Measurements from ENCODE around the gene NSG2.
"Not testable (repeated sequence)": the region's sequence is repeated elsewhere in the genome, so short reads cannot be mapped to it uniquely, and the experiment has no call there.

The NSG2 gene

DNA sequence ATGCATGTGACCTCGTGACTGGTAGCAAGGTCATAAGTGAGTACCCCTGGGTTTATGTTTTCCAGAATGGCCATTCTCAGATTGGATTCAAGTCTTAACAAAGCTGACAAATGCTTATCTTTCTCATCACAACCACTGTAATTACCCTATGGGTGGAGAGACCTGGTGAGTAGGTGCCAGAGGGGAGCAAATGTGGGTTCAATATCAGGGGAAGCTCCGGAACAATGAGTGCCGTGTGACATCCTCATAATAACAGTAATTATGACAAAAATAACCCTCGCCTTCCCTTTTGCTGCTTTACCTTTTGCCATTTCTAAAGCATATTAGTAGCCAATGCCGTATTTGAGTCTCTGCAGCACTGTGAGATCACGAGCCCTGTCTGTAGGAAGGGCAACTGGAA lies 95.9 kb downstream of the NSG2 start:
- in situ Hi-C loops (cut with MboI; ENCODE audit: low sequenced_read_pairs, unreplicated experiment) = no loop called here
- TF ChIP-seq CTCF (IDR thresholded peaks at IDR 0.05; ENCODE audit: borderline replicate concordance, control extremely low read depth, extremely low read depth, insufficient read depth, missing control alignments) = no peak
- DNase-seq (ENCODE audit: low spot score) = no peak

- no peak for DNase-seq (ENCODE audit: low spot score)
- no peak for TF ChIP-seq CTCF (IDR thresholded peaks at IDR 0.05; ENCODE audit: borderline replicate concordance, control extremely low read depth, extremely low read depth, insufficient read depth, missing control alignments)
- in situ Hi-C loops (cut with MboI; ENCODE audit: low sequenced_read_pairs, unreplicated experiment) = no loop called here
Observed at GRCh38 chr5:174145091-174145490, 99.6 kb downstream of the NSG2 start.

DNA sequence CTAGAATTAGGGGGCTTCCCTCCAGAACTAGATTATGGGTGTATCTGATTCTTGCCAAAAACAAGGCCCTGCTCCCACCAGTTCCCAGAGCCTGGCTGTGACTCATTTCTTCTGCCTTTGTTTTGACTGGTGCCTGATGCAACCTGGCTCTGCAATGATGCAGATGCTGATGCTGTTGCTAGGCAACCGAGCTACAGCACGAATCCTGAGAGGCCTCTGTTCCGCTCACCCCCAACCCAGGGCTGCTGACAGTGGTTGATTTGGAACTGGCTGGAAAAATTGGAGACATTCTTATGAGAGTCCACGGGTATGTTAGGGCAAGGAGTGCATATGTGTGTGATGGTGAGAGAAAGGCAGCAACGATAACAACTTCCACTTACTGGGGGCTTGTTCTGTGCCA lies 100.3 kb downstream of the NSG2 start:
- no peak for TF ChIP-seq CTCF (IDR thresholded peaks at IDR 0.05; ENCODE audit: borderline replicate concordance, control extremely low read depth, extremely low read depth, insufficient read depth, missing control alignments)
- DNase-seq (ENCODE audit: low spot score) = no peak
- in situ Hi-C loops (cut with MboI; ENCODE audit: low sequenced_read_pairs, unreplicated experiment) = no loop called here

DNA sequence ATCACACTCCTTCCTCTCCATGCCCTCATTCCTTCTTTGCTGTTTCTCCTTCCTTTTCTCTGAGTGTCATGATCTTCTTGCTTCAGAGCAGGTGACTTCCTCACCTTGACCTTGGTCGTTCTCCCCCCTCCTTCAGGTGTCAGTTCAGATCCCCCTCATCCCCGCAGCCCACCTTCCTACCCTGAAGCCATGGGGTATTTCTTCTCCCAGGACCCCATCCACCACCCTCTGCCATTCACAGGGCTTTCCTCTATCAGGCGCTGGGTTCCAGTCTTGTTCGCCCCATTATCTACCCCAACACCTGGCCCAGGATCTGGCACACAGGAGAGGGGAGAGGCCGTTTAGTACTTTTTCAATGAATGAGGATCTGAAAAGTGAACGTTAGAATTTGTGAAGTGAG lies 101.0 kb downstream of the NSG2 start:
- TF ChIP-seq CTCF (IDR thresholded peaks at IDR 0.05; ENCODE audit: borderline replicate concordance, control extremely low read depth, extremely low read depth, insufficient read depth, missing control alignments) = no peak
- in situ Hi-C loops (cut with MboI; ENCODE audit: low sequenced_read_pairs, unreplicated experiment) = no loop called here
- DNase-seq (ENCODE audit: low spot score) = no peak

- DNase-seq (ENCODE audit: low spot score); in situ Hi-C loops (cut with MboI; ENCODE audit: low sequenced_read_pairs, unreplicated experiment): not testable (repeated sequence)
Observed at GRCh38 chr5:174147012-174147411, 101.5 kb downstream of the NSG2 start.

GRCh38 chr5:174147551-174147950 lies 102.0 kb downstream of the NSG2 start:
- in situ Hi-C loops (cut with MboI; ENCODE audit: low sequenced_read_pairs, unreplicated experiment) = no loop called here
- TF ChIP-seq CTCF (IDR thresholded peaks at IDR 0.05; ENCODE audit: borderline replicate concordance, control extremely low read depth, extremely low read depth, insufficient read depth, missing control alignments) = no peak
- no peak for DNase-seq (ENCODE audit: low spot score)

GRCh38 chr5:174148721-174149120 lies 103.2 kb downstream of the NSG2 start:
- in situ Hi-C loops (cut with MboI; ENCODE audit: low sequenced_read_pairs, unreplicated experiment) = no loop called here
- DNase-seq (ENCODE audit: low spot score) = no peak
- no peak for TF ChIP-seq CTCF (IDR thresholded peaks at IDR 0.05; ENCODE audit: borderline replicate concordance, control extremely low read depth, extremely low read depth, insufficient read depth, missing control alignments)

All from GM13976 (cell line).